GM18861 (cell line): ENCODE data around the gene TNFRSF18.

Experiments
- ATAC-seq: cut with Tn5 transposase; IDR thresholded peaks from one replicate; pipeline ENCODE4 v1.9.1; 2021; ENCODE audit not compliant: unreplicated experiment

The TNFRSF18 gene

DNA sequence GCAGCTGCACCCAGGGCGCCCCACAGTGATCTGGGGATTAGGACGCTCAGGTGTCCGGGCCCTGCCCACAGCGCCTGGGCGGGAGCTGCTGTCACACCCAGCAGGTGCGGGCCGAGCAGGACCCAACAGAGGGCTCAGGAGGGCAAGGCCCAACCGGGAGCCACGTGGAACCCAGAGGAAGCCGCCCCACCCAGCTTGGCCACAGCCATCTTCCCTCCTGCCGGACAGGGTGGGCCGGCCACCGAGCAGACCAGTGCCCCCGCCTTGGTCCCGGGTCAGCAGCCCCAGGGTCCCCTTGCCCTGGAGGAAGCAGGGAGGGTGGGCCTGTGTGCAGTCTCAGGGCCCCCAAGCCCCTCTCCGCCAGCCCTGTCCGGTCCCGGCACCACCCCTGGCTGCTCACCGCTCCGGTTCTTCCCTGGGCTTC, 39.0 kb downstream of the TNFRSF18 start:
- ATAC-seq = no peak

DNA sequence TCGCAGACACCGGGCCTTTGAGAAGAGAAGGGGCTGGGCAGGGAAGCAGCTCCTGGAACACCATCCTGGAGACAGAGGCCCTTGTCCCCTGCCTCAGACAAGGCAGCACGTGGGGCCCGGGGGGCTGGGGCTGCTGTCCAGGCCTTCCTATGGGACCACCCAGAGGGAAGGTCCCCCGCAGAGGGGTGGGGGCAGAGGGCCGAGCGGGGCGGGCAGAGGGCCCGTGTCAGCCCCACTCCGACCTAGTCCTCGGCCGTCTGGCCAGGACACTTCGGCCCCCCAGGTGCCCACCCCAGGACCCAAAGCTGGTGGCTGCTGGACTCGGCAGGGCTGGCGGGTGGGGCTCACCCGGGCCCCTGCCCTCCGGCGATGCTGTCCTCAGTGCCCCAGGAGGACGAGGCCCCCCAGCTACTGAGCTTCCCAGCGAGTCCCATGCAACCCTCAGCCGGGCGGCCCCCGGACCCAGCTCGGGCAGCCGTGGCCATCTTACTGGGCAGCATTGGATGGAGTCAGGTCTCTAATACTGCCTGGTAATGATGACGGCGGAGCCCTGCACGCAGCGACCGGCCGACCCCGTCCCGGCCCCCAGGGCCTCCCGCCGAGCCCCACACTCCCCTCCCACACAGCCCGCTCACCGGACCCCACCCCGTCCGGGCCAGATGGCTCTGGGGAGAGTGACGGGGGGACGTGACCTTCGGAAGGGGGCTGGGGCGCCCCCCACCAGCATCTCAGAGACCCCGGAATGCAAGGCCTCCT, 39.6 kb downstream of the TNFRSF18 start:
- ATAC-seq = no peak

DNA sequence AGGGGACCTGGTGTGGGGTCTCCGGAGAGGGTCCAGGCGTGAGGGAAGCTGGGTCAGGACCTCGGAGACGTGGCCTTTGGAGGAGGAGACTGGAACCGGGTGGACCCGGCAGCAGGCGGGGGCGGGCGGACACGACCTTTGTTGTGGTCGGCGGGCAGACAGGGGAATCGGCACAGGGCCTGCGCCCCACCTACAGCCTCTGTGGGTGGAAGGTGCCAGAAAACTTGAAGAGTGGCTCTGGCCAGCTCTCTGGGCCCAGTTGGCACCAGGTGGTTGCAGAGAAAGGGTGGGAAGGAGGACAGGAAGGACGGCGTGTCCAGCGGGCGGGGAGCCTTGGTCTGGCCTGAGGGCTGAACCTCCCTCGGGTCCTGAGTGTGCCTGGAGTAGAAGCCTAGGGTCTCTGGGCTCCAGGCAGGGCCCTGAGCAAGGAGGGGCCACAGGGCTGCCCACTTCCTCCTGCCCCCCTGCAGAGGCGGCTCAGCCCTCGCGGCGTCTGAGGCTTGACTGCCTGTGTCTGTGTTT, 40.4 kb downstream of the TNFRSF18 start:
- no peak for ATAC-seq

DNA sequence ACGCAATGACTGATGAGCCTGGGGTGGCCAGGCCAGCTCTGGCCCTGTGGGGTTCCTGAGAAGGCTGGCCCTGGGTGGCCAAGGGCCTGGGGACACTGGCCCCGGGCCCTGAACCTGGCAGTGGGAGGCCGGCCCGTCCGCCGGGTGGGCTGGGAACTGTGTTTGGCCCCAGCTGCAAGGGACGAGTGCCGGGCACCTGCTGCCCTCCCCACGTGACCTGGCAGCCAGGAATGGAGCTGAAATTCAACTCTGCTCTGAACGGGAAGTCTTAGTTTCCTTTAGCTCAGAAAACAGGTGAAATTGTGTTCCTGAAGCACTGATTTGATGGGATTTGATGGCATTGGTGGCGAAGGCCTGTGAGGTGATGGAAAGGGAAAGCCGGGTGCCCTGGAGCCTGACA, 40.9 kb downstream of the TNFRSF18 start:
- no peak for ATAC-seq

DNA sequence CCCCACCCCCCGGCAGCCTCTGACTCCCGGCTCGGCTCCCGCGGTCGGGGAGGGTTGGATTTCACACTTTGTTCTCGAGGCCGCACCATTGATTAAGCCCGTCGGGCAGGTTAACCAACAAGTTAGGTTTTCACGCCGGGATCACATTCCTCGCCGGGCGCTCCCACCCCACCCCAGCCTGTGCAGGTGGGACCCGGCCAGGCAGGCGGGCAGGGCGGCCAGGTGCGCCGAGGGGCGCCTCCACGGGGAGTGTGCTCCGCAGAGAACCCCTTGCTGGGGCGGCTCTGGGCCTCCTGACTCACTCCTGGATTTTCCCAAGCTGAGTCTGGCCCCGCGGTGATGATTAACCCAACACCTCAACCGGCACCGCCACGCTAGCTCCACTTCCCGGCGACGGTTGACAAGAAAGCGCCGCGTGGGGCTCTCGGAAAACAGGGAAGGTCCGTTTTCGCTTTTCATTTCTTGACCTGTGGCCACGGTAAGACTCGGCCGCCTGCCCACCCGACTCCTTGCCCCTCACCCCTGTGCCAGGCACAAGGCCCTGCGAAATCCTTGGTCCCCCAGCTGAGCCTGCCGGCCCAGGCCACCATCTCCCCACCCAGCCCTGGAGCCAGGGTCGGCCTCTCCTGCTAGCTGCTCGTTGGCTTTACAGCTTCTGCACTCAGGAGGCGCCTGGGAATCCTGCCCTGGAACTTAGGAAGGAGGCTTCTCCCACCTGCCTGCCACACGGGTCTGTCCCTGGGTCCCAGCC, 41.5 kb downstream of the TNFRSF18 start:
- ATAC-seq = no peak

DNA sequence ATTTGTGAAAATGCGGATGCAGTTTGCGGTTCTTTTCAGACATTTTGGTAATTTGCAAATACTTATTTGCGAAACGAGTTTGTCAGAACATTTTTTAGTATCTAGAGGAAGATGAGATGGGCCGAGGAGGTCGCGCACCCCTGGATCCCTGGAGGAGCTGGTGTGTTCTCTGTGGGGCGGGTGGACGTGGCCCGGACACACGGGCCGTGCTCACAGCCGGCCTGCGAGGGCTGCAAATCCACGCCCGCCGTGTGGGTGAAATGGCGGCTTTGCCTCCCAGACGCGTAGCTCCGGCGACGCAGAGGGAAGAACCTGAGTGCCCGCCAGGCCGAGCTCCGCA, 42.1 kb downstream of the TNFRSF18 start:
- ATAC-seq = no peak

DNA sequence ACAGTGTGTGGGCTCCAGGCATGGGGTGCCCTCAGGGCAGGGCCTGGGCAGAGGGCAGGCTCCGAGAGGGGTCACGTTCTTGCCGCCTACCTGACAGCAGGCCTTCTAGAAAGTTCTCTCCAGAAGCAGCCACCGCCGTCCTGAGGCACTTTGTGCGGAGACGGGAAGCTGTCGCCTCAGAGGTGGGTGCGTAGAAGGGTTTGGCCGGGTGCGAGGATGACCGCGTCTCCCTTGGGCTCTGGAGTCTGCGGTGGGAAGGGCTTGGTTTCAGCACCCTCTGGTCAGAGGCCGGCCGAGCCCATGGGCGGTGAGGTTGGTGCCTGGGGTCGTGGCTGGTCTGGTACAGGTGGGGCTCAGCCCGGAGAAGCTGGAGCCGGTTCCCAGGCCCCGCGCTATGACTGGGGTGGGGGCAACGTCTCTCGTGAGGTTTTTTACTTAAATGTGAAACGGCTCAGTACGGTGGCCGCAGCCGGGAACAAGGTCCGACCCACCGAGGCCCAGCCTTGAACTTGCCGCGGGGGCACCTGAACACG, 42.8 kb downstream of the TNFRSF18 start:
- no peak for ATAC-seq

DNA sequence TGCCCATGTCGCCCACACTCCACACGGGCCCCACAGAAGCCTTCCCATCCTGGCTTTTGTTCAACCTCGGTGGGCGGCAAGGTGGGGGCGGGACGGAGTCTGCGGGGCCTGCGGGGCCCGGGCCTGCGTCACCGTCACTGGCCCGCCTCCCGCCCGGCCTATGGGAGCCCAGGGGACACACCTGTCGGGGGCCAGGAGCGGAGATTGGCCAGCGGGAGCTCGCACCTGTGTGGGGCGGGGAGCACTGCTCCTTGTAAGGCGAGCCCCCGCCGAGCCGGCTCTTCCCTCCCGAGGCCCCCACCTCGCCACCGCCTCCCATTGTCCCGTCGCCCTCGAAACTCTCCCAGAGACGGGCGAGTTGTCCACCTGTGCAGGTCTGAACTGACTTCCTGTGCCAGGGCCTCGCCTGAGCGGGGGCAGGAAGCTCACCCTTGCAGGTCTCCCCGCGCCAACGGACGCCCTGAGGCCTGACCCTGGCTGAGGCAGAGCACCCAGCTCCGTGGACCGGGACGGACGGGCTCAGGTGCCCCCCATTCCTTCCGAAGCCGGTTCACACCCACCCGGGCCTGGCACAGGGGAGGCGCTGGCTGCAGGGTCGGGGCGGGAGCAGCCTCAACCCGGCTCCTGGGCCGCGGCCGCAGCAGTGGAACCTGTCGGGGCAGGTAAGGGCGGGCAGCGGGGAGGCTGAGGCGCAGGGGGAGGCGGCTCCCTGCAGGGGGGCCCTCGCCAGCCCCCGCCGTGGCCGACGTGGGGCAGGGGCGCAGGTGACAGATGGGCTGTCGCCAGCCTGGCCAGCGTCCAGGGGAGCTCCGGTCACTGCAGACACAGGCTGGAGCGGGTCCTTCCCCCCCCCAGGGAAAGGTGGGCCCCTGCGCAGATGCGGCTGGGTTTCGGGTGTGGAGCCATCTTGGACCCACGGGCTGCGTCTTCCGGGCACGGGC, 43.5 kb downstream of the TNFRSF18 start:
- ATAC-seq = no peak

DNA sequence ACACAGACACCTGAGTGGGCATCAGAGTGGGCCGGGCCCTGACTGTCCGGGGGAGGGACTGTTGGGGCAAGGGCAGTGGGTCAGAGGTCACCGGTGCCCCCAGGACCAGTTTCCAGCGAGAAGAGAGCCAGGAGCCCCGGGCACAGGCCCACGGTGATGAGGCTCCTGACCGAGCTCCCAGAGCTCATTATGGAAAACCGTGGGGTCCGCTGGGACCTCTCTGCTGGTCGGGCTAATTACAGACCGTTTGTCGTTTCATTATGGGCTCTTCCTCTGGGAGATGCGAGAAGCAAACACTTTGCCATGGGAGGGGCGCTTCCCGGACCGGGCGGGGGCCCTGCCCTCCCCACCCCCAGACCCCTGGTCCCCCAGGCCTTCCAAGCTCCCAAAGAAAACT, 44.7 kb downstream of the TNFRSF18 start:
- ATAC-seq = no peak

DNA sequence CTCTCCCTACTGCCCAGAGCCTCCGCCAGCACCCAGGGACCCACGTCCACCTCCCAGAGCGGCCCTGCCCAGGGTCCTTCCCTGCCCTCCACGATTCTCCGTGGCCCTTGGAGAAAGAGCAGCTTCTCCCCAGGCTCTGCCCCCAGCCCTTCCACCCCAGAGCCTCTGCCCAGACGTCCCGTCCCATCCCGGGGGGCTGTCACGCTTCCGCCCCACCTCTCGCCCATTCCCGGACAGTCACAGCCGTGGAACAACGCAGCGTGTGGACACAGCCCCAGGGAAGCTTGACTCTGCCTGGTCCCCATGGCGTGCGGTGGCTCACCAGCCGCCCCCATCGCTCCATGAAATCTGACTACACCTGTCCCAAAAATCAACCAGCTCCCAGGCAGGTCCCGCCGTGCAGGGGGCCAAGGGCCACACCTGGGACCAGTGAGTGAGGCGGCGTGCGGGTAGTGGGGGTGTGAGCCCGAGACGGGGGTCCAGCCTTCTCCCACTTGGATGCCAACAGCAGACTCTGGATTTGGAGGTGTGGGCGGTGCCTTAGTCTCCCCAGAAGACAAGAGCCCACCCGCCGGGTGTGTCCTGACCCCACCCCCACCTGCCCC, 45.2 kb downstream of the TNFRSF18 start:
- ATAC-seq = no peak

DNA sequence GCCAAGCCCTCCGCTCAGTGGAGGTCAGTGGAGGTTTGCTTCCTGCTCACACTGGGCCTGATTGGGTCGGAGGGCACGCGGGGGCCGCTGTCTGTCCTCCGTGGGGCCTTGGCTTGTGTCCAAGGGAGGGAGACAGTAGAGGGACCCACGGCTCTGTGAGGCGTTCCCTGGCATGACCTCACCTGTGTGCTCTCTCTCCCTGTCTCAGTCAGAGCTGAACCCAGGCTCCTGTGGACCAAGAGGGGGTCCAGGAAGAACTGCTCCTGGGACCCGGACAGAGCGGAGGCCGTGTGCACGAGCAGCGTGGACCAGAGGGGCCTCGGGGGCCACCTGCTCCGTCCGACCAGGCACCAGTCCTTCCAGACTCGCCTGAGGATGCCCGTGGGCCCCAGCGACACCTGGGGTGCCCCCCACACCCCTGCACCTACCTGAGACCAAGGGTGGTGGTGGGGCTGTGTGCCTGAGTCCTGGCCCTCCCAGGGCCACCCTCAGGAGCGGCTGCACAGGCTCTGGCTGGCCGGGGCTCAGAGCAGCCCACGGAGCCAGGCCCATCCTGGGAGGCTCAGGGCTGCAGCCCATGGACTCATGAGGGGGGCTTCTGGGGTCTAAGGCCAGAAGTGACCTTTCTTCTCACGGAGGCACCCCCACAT, 46.0 kb downstream of the TNFRSF18 start:
- ATAC-seq = no peak

DNA sequence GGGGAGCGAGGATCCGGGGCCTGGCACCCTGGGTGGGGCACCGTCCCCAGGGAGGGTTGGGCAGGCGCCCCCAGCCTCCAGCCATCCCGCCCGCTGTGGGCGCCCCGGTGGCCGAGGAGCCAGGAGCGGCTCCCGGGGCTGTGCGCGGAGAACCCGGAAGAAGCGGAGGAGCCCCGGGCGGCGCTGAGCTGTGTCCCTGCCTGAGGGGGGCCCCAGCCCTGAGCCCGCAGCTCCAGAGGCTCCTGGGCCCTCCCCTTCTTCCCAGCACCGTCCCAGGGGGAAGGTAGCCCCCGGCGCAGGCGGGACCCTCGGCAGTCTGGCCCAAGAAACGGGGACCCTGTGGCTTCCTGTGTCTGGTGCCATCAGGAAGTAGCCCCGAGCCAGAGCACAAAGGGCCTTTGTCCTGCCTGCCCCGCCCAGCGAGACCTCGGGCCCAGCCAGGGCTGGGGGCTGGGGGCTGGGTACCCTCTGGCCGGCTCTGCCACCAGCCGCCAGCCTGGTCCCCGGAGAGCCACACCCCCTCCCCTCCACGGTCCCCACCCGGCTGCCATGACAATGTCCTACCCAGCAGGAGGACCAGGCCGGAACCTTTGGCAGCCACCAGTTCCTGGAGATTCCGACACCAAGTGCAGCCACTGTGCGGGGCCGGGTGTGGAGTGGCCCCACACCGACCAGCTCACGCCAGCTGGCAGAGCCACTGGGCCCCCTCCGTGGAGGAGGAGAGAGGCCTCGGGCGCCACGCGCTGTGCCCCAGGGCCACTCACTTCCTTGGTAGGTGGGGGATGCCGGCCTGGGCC, 48.3 kb downstream of the TNFRSF18 start:
- no peak for ATAC-seq

DNA sequence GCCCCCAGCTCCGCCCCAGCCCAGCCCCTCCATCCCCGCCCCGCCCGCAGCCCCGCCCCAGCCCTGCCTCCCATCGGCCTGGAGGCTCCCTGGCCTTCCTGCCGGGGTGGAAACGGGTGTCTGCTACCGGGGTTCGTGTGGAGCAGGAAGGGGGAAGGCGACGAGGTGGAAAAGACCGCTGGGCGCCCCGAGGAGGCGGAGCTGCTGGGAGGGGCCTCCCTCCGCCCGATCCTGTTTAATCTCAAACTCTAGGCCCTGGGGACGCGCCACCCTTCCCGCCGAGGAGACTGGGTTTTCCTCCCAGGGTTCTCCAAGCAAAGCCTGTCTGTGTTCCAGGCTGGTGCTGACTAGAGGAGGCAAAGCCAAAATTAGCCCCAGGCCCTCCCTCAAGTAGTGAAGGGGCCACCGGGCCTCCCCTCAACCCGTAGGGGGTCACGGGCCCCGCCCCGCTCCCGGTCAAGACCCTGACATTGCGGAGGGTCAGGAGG, 48.9 kb downstream of the TNFRSF18 start:
- ATAC-seq = no peak

DNA sequence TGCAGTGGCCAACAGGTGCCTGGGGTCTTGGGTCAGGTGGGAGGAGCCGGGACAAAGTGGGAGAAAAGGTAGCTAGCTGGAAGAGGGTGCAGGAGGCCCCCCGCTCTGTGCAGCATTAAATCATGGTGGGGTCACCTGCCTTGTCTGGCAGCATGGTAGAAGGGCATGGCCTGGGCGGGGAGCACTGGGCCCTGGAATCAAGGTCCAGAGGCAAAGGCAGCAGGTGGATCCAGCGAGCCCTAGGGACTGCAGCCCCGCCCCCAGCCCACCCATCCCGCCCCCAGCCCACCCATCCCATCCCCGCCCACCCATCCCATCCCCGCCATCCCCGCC, 49.4 kb downstream of the TNFRSF18 start:
- no peak for ATAC-seq

DNA sequence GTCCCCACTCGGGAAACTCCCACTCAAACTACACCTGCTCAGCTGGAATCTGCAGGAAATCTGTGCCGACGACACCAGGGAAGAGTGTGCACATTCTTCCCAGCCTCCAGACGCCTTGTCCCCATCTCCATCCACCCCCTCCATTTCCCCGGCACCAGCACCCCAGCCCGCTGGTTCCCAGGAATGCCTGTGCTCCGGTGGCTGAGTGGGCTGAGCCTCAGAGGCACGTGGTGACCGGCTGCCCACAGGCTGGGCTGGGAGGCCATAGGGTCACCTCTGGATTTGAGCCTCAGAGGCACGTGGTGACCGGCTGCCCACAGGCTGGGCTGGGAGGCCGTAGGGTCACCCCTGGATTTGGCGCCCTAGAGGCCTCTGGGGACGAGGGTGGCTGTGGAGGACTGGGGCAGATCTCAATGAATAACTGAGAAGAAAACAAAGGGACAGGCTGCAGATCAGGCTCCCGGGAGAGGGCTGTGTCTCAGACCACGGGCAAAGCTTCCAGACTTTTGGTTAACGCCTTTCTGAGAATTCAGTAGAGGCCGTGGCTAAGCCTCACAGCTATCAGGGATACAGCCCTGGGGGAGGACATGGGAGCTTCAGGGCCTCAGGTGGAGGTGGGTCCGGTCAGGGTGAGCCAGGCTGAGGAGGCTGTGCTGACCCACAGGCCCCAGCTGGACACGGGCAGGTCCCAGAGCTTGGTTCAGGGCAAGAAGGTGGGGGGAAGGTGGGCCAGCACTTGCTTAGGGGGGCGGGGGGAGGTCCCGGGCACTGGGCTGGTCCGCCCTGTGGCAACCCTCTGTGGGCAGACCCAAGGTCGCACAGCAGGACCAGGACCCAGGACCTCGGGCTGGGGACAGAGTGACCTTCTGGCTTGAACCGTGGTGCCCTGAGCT, 50.0 kb downstream of the TNFRSF18 start:
- no peak for ATAC-seq

DNA sequence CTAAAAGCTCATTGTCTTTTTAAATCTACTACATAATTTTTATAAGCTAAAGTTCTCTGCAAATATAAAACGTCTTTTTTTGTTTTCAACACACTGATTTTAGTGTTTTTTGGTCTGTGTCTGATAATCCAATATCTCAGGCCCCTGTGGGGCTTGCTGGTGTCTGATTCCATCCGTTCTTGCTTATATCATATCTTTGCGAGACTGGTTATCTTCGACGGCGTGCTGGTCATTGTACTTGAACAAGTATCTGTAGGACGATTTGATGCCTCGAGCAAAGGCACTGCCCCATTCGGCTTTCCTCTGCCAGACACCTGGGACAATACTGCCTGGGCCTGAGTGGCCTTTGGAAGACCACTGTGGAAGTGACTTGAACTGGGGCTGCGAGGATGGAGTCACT, 51.1 kb downstream of the TNFRSF18 start:
- no peak for ATAC-seq

DNA sequence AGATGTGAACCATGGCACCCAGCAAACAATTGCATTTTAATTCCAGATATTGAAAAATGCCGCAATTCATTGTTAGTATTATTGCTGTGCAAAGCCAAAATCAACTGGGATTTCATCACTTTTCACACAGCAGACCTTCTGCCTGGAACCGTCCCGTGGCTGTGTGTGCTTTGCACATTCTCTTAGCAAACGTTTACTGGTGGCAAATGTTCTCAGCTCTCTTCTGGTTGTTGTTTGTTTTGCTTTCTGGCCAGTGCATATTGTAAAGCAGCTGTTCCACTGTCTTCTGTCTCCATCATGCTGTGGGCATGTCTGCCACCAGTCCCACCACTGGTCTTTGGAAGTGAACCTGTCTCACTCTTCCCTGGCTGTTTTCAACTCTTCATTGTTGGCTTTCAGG, 52.5 kb downstream of the TNFRSF18 start:
- no peak for ATAC-seq
